ENCODE results near the gene TAOK2.
"Not testable (repeated sequence)": the region's sequence is repeated elsewhere in the genome, so short reads cannot be mapped to it uniquely, and the experiment has no call there.

Gene TAOK2

DNA sequence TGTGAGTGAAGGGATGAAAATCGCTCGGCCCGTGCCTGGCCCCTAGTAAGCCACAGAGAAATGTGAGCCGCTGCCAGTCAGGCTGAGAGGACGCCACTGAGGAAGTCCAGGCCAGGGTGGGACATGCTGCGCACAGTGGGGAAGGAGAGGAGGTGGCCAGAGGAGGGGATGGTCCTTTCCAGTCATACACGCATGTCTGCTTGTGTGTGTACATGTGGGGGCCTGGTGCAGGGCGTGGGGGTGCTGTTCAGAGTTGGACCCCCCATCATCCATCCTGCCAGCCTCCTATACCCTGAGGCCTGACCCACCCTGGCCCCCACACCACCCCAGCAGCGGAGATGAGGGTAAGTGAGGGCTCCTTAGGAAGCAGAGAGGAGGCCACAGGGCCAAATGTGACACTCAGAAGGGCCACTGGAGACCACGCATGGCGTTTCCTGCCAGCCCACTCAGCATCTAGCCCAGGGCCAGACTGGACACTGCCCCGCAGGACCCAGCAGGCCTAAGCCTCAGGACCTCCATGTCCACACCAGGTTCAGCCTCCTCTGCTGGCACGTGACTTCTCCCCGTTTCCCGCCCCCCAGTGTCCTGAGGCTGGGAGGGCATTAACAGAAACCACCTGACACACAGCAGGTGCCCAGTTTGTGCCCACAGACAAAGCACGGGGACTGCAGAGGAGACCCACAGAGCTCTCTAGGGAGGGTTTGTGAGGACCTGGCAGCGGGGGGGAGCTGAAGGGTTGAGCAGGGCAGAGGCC is 30.2 kb downstream of the TAOK2 start:
- DNase-seq (ENCODE audit: low read depth), result no peak

DNA sequence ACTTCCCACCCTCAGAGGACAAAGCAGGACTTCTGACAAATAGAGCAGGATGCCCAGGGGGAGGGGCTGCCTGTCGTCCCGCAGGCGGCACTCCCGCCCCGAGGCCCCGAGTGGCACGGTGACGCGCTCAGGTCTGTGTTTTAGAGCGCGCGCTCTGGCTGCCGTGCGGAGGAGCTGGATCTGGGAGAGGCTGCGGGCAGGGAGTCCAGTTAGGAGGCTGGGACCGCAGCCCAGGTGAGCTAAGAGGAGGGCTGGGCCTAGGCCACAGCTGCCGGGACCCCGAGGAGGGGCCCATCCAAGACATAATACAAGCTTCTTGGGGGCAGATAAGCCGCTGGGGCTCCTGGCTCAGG is 30.7 kb downstream of the TAOK2 start:
- no peak for DNase-seq (ENCODE audit: low read depth)

DNA sequence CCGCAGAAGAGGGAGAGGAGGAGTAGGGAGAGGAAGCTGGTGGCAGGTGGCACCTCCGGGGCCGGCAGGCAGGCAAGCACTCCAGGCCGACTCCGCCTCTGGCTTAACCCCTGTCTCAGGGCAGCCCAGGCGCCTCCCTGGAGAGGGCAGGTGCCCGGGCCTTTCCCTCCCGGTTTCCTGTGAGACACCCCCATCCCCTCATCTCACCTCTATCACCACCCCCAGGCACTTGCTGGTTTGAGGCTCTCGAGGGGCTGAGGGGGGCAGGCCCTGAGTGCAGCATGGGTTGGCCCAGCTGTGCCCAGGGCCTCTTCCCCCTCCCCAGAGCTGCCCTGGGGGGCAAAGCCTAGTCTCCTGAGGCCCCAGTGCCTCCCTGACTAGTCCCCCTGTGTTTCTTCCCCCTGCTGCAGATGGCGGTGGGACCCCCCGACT is 31.2 kb downstream of the TAOK2 start:
- DNase-seq (ENCODE audit: low read depth), result no peak

DNA sequence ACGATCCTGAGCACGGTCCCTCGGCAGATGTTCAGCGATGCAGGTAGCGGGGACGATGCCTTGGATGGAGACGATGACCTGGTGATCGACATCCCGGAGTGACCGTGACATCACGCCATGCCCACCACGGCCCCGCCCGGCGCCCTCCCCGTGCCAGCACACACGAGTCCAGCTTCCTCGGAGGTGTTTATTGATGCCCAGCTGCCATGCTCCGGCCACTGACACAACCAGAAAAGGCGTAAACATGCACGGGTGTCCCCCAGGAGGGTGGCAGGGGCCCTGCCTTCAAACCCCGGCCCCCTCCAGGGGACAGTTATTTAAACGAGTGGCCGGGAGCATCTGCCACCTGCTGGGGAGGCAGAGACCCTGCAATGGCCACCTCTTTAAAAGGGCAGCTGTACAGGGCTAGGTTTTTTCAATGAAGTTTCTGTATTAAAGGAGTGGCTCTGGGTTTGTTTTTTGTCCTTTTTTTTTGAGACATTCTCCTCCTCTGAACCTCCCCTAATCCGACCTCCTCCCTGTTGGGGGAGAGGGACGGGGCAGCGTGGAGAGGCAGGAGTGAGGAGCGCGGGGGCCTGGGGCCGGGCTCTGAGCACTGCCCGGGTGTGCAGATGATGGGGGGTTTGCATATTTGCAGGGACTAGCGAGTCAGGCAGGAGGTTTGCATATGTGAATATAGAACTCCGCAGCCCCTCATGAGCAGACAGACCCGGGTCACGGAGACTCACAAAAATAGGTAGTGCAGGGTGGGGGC is 31.9 kb downstream of the TAOK2 start:
- no peak for DNase-seq (ENCODE audit: low read depth)

DNA sequence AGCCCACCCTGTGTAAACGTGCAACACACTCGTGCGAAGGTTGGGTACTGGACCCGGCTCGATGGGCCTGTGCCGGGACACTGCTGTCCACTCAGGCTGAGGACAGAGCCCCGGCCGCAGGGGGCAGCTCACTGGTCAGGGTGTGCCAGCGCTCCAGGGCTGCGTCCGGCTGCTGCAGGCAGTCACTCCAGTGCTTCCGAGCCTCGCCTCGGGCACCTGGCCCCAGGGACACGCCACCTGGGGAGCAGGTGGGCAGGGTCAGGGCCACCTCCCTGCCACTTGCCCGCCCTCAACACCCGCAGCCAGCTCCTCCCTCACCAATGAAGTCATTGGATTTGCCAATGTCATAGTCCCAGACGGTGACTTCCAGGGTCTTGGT is 32.4 kb downstream of the TAOK2 start:
- no peak for DNase-seq (ENCODE audit: low read depth)

DNA sequence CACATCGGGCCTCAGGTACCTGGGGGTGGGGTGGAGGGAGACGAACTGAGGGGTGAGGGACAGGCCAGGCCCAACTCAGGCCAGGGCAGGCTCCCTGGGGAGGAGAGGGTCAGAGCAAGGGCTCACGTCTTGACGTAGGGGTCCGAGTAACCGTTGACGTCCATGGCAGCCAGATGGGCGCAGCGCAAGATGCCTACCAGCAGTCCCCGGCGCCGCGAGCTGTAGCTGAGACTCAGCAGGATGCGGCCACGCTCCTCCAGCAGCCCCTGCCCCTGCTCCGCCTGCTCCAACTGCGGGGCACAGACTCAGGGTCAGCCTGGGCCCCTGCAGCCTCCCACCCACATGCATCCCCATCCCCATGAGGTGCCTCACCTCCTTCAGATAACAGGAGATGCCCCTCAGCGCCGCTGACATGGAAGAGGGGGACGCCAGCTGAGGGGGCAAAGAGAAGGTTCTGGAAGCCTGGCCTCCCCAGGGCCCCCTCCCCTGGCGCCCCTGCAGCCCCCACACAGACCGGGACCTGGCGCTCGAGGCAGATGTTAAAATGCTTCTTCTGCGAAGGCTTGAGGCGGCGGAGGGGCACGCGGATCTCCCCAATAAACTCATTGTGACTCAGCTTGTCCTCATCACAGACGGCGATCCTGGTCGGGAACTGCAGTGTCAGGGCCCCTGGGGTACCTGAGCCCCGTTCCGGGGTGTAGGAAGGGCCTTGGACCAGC is 33.1 kb downstream of the TAOK2 start:
- DNase-seq (ENCODE audit: low read depth), result no peak

DNA sequence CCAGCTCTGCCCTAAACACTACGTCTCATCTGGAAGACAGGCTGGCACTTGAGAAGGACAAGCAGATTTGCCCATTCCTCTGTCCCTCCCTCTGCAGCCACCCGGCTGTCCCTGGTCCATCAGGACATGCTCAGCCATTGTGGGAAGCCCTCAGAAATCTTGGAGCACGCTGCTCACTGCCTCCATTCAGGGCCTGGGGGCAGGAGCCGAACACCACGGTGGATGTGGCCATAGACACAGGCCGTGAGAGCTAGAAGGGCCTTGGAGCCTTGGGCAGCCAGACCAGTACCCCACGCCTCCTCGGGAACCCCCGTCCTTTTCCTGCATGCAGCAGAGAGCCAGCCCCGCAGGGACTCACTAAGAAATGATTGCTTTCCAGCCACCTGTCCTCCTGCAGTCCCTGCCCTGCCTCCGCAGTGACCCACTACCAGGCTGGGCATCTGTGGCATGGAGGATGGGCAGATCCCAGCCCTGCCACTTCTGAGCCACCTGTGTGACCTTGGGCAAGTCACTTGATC is 33.8 kb downstream of the TAOK2 start:
- no peak for DNase-seq (ENCODE audit: low read depth)

DNA sequence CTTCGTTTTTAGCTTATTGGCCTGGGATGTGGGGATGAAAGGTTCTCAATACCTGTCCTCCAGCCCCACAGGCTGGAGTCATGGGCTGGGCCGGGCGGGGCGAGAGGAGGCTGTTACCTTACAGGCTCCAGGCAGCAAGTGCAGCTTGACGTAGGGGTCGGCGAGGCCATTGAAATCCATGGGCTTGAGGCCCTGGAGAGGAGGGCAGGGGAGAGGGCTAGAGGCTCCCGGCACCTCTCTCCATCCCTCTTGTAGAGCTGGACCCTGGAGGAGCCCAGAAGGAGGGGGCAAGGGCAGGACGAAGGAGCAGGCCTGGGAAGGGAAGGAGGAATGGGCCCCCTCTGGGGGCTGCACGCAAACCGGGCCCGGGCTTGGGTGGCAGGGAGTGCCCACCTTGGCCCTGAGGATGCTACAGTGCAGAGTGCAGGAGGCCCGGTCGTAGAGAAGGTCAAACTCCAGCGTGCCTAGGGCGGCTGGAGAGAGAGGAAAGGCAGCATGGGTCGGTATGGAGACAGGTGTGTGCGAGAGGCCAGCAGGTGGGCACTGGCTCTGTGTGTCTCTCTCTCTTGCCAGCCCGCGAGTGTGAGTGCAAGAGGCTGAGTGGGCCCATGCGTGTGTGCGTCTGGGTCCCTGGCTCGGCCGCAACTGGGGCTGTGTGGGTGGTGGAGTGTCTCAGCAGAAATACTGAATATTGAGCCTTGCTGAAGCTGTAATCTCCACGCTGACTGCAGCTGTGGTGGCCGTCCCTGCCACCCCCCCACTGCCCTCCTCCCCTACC is 35.6 kb downstream of the TAOK2 start:
- no peak for DNase-seq (ENCODE audit: low read depth)

DNA sequence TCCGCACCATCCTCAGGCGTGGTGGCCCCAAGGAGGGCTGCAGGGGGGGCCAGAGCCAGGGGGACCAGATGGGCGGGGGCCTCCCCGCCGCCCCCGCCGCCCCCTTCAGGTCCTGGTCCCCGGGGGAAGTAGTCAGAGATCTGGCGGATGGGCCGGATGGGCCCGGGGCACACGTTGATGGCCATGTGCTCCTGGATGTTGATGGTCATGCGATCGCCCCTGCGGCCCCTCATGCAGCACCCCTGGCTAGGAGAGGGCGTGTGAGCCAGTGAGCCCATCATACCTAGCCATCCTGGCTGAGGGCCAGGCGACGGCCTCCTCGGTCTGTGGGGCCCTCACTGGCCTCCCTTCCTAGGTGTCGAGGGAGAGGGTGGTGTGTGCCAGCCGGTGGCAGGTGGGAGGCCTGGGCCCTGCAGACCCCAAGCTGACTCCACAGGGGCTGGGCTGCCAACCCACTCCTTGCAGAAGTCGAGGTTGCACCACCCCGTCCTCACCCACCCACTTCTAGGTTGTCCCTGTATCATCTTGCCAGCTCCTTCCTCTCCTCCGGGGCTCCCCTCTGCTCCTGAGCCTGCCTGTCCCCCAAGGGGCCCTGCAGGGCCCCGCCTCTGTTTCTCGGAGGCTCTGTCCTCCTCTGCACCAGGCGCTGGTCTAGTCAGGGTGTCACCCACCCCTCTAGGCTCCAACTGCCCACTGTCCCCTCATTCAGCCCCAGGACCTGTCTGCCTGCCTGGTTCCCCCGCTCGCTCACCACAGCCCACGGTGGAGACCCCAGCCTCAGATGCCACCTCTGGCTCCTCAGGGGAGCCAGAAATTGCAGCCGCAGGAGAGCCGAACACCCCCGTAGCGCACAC is 36.5 kb downstream of the TAOK2 start:
- DNase-seq (ENCODE audit: low read depth), result no peak

DNA sequence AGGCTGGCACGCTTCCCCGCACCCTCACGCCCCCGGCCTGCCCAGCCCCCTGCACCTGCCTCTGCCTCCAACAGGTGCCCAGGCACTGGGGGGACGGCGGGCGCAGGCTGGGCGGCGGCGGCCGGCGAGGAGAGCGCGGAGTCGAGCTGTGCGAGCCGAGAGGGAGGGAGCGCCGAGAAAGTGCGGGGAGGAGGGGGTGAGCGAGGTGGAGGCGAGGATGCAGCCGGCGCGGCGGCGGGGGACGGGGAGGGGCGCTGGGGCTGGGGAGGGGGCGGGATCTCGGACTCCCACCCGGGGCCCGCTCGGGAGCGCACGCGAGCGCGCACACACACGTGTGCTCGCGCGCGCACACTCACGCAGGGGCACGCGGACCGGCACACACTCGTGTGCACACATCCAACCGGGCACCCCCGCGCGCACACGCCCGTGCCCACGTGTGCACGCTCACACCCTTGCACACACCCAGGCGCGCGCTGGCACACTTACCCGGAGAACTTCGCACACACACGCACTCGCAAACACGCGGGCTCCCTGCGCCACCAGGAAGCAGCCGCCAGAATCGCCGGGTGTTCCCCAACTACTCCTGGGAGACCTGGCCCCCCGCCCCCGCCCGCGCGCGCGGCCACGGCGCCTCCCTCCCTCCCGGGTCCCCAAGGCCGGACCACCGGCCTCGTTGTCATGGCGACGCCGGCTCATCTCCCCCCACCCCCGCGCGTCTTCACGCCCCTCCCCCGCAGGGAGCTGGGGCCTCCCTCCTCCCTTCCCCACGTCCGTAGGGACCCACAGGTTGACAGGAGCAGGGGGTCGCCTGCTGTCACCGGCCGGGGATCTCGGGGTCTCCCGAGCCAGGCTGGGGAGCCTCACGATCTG is 37.4 kb downstream of the TAOK2 start, which contains the start of gene DOC2A:
TSS of gene DOC2A (minus strand) at position 184 of the 870 bp plus-strand sequence. CDS start 805 bp downstream, outside the sequence.
- no peak for DNase-seq (ENCODE audit: low read depth)

DNA sequence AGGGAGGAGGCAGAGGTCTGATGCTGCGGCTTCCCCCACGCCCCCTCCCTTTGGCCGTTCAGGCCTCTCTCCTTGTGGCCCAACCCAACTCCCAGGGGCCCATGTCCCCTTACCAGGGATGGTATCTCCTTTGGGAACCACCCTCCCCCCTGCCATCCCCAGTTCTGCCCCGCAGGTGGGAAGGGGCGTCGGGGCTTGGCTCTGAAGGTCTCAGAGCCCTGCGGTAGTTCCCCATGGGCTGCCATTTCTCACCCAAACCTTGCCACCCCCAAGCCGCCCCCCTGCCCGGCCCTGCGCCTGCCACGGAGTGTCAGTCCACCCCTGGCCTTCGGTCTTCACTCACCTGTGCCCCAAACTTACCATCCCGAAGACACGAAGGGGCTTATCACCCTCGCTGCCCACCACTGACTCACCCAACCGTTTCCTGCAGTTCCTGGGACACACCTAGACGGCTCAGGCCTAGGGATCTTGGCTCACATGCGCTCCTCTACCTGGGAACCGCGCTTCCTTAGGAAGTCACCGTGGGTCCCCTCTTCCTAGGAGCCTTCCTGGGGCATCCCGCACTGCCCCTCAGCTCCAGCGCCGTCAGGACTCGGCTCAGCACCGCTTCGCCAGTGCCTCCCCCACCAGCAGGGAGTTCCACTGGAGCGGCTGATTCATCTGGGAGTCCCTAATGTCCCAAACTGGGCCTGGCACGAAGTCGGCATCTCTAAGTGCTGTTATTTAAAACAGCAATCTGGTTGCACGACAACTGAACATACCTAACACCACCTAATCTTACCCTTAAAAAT is 38.2 kb downstream of the TAOK2 start:
- no peak for DNase-seq (ENCODE audit: low read depth)

DNA sequence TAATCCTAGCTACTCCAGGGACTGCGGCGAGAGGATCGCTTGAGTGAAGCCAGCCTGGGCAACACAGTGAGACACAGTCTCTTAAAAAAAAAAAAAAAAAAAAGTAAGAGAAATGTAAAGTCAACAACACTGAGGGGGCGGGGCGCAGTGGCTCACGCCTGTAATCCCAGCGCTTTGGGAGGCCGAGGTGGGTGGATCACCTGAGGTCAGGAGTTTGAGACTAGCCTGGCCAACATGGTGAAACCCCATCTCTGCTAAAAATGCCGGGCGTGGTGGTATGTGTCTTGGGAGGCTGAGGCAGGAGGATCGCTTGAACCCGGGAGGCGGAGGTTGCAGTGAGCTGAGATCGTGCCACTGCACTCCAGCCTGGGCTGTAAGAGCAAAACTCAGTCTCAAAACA is 38.9 kb downstream of the TAOK2 start:
- not testable (repeated sequence) for DNase-seq (ENCODE audit: low read depth)

DNA sequence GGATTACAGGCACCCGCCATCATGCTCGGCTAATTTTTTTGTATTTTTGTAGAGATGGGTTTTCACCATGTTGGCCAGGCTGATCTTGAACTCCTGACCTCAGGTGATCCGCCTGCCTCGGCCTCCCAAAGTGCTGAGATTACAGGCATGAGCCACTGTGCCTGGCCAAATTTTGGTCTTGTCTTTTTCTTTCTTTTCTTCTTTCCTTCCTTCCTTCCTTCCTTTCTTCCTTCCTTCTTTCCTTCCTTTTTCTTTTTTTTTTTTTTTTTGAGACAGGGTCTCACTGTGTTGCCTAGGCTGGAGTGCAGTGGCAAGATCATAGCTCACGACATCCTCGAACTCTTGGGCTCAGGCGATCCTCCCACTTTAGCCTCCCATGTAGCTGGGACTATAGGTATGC is 41.8 kb downstream of the TAOK2 start:
- not testable (repeated sequence) for DNase-seq (ENCODE audit: low read depth)

DNA sequence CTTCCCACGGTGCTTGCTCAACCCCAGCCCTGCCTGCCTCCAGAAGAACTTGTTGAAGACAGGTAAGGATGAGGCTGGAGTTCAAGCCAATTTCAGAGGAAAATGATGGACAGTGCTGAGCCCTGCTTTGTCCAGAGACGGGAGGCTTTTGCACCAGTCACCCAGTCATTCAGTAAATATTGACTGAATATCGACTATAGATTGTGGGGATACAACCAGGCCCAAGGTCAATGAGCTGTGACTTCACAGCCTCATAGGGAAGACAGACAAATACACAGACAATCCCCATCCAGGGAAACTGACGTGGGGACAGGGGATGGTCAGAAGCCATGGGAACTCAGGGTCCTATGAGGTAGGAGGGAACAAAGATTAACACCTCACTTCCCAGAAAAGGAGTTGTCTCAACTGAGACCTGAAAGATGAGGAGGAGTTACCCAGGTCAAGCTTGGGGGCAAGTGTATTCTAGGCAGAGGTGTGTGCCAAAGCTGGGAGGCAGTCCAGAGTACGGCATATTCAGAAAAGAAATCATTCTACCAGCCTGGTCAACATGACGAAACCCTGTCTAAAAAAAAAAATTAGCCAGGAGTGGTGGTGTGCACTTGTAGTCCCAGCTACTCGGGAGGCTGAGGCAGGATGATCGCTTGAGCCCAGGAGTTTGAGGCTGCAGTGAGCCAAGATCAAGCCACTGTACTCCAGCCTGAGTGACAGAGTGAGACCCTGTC is 43.0 kb downstream of the TAOK2 start:
- DNase-seq (ENCODE audit: low read depth), result no peak

DNA sequence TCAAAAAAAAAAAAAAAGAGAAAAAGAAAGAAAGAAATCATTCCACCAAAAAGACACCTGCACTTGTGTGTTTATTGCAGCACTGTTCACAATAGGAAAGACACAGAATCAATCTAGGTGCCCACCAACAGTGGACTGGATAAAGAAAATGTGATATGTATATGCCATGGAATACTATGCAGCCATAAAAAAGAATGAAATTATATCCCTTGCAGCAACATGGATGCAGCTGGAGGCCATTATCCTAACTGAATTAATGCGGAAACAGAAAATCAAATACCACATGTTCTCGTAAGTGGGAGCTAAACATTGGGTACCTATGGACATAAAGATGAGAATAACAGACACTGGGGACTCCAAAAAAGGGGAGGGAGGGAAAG is 43.6 kb downstream of the TAOK2 start:
- DNase-seq (ENCODE audit: low read depth), result no peak

DNA sequence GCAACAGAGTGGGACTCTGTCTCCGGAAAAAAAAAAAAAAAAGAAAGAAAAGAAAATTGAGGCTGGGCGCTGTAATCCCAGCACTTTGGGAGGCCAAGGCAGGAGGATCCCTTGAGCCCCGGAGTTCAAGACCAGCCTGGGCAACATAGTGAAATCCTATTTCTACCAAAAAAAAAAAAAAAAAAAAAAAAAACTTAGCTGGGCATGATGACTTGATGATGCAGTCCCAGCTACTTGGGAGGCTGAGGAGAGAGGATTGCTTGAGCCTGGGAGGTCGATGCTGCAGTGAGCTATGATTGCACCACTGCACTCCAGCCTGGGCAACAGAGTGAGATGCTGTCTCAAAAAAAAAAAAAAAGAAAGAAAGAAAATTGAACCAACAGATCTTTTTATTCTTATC is 44.3 kb downstream of the TAOK2 start:
- not testable (repeated sequence) for DNase-seq (ENCODE audit: low read depth)

DNA sequence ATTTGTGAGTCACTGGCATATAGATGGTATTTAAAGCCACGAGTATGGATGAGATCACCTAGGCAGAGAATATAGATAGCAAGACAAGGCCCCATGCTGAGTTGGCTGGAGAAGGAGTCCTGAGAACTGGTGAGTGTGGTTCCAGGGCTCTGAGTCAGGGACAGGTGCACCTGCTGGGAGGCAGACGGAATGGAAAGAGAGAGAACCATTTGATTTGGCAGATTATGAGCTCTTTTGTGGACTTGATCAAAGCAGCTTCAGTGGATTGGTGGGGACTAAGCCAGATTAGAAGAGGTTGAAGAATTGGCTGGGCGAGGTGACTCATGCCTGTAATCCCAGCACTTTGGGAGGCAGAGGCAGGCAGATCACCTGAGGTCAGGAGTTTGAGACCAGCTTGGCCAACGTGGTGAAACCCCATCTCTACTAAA is 45.1 kb downstream of the TAOK2 start:
- no peak for DNase-seq (ENCODE audit: low read depth)

DNA sequence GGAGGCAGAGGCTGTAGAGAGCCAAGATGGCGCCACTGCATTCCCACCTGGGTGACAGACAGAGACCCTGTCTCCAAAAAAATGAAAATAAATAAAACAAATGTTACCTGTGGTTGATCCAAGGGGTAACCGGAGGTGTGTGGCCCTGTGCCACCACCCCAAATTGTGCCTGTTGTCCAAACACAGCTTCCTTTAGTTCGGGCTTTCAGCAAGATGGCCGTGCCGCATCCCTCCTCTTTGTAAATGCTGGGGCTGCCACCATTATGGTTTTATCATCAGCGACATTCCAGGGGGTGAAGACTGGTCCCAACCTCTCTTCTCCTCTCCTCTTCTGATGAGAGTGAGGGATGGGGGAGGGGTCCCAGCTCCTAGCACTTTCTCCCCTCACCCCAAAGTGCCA is 49.2 kb downstream of the TAOK2 start, which contains the start of gene C16orf92:
TSS of gene C16orf92 (plus strand) at position 312 of the 400 bp plus-strand sequence. CDS start 143 bp downstream, outside the sequence.
- no peak for DNase-seq (ENCODE audit: low read depth)

Measured in stimulated activated CD8-positive, alpha-beta memory T cell treated with anti-CD3 and anti-CD28 coated beads, Interleukin-15, amount 100 ng/mL, for 1 hour (primary cell).